GM12872 (cell line): Measurements from ENCODE around the gene RBM33.

Experiments
- TF ChIP-seq, protein P1 (sequence below): IDR thresholded peaks from 3 replicates; pipeline ENCODE4 v1.5.1; 2011; ENCODE audit warnings: low read depth, mild to moderate bottlenecking, low read length, moderate library complexity; ENCODE audit not compliant: insufficient read depth

RBM33 gene

DNA sequence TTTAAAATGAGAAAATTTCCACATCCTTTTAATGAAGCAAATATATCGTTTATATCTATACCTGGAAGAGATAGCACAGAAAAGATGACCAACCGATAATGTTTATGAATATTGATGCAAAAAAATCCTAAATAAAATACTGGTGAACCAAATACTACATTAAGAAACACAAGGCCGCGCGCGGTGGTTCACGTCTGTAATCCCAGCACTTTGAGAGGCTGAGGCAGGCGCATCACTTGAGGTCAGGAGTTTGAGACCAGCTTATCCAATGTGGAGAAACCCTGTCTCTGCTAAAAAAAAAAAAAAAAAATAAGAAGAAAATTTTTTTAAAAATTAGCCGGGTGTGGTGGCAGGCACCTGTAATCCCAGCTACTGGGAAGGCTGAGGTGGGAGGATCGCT is 142.0 kb downstream of the RBM33 start:
- TF ChIP-seq, protein P1, sequence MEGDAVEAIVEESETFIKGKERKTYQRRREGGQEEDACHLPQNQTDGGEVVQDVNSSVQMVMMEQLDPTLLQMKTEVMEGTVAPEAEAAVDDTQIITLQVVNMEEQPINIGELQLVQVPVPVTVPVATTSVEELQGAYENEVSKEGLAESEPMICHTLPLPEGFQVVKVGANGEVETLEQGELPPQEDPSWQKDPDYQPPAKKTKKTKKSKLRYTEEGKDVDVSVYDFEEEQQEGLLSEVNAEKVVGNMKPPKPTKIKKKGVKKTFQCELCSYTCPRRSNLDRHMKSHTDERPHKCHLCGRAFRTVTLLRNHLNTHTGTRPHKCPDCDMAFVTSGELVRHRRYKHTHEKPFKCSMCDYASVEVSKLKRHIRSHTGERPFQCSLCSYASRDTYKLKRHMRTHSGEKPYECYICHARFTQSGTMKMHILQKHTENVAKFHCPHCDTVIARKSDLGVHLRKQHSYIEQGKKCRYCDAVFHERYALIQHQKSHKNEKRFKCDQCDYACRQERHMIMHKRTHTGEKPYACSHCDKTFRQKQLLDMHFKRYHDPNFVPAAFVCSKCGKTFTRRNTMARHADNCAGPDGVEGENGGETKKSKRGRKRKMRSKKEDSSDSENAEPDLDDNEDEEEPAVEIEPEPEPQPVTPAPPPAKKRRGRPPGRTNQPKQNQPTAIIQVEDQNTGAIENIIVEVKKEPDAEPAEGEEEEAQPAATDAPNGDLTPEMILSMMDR = no peak

DNA sequence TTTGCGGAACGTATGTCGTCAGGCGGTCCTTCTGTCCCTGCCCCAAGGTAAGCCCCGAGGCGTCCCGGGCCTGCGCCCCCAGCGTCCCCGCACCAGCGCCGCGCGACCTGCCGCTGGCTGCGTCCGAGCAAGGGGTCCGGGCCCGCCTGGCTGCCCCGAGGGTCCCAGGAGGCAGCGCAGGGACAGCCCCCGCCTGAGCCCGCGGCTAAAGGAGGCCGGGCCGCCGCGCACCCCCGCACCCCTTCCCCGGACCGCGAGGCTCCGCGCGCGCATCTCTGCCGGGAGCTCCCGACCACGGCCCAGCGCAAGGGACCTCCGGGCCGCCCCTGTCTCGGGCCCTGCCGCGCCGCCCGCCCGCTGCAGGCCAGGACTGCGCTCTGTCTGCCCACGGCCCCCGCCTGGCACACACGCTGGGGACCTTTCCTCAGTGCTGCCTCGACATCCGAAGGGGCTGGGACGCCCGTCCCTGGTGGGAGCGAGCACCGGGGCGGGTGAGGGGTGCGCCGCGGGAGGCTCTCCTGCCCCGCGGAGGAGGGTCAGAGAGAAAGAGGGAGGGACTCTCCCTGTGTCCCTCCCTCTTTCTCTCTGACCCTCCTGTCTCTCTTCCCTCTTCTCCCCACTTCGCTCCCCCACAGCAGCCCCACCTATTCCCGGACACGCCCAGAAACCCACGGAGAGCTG is 142.8 kb downstream of the RBM33 start:
- TF ChIP-seq, protein P1 = no peak

DNA sequence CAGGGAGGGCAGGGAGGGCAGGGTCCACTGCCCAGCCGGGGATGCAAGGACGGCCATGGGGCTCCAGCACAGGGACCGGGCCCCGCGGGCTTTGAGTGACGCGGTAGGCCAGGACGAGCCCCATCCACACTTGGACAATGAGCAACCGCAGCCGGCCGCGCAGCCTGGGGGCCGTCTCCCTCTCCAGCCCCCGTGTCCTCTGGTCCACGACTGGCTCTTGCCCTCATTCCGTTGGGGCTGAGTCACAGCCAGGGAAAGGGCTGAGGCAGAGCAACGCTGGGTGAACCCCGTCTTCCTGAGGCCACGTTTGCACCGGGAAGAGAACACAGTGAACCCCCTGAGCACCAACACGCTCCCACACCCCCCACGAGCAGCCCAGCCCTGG is 144.1 kb downstream of the RBM33 start:
- TF ChIP-seq, protein P1 = no peak

DNA sequence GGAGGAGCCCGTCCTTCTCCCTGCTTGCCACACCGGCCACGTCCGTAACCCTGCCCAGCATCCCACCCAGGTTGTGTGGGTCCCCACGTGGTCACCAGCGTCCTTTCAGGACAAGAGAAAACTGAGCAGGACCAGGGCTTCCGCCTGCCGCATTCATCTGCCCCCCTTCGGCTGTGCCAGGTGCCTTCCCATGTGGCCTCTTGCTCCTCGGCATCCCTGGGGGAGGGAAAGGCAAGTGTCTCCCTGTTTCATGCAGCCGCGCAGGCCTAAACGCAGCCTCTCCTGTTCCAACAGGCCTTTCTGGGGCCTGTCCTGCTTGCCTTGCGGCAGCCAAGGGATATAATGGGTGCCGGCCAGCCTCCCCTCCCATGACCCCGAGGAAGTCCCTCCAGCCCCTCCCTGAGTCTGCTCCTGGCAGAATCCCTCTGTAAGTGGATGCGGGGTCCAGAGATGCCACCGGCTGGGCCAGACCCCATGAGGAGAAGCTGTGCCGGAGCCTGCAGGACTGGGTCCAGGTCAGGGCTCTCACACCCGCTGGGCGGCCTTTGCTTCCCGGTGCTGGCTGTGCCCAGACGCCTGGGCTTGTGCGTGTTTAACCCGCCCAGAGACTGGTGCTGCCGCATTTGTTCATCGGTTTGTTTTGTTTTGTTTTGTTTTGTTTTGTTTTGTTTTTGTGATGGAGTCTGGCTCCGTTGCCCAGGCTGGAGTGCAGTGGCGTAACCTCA is 144.7 kb downstream of the RBM33 start:
- TF ChIP-seq, protein P1 = no peak

DNA sequence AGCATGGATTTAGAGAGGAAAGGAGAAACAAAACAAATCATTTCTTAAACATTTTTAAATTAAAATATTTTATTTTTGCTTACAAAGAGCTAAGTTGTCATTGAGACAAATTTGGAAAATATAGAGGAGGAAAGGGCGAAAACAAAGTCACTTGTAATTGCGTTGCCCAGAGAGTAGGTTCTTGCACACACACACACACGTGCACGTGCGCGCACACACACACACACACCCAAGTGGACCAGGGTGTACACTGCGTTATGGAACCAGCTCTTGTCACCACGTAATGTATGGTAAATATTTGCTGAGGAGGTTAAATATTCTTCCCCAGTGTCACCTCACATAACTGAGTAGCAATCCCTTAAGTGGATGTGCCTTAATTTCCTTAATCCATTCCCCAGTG is 146.2 kb downstream of the RBM33 start:
- TF ChIP-seq, protein P1 = no peak

DNA sequence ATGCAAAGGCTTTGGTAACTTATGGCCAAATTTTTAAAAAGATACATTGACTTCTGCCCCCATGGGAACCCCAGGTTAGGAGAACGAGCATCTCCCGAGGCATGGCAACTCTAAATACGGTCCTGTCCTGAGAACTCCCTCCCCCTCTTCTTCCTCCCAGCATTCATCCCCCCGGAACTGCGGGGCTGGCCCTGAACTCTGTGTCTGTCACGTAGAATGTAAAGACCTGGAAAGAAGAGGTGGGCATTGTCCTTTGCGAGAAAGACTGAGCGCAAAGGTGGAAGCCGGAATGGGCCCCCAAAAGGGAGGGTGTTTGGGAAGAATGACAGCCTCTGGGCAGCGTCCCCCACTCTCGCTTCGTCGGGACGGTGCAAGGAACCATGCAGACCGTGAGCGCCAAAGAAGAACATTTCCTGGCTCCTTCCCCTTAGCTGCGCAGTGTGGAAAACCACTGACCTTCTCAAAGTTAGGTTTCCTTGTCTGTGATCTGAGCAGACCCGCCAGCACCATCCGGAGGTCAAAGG is 146.8 kb downstream of the RBM33 start:
- TF ChIP-seq, protein P1 = no peak

DNA sequence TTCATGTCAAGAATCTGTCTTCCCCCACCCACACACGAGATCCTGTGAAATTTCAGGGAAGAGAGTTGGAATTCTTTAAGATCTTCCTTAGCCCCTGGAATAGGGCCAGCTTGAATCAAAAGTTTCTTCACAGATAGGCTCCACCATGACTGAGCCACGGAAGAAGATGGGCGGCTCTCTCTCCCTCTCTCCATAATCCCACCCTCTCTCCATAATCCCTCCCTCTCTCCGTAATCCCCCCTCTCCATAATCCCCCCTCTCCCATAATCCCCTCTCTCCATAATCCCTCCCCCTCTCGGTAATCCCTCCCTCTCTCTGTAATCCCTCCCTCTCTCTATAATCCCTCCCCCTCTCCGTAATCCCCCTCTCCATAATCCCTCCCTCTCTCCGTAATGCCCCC is 147.4 kb downstream of the RBM33 start:
- TF ChIP-seq, protein P1 = no peak
